ENCODE measurements around the gene RABGAP1L.

RABGAP1L gene

DNA sequence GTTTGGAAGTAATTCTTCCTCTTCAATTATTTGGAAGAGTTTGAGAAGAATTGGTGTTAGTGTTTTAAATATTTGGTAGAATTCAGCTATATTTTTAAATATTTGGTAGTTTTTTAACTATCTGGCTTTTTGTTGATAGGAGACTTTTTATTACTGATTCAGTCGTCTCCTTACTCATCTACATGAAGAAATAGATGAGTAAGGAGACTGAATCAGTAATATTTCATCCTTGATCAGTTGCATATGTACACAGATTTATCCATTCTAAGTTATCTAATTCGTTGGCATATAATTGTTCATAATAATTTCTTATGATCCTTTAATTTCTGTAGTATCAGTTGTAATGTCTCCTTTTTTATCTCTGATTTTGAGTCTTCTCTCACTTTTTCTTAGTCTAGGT, 512.5 kb downstream of the RABGAP1L start:
- no peak for TF ChIP-seq ZFX (IDR thresholded peaks at IDR 0.05)
- TF ChIP-seq, protein P1, sequence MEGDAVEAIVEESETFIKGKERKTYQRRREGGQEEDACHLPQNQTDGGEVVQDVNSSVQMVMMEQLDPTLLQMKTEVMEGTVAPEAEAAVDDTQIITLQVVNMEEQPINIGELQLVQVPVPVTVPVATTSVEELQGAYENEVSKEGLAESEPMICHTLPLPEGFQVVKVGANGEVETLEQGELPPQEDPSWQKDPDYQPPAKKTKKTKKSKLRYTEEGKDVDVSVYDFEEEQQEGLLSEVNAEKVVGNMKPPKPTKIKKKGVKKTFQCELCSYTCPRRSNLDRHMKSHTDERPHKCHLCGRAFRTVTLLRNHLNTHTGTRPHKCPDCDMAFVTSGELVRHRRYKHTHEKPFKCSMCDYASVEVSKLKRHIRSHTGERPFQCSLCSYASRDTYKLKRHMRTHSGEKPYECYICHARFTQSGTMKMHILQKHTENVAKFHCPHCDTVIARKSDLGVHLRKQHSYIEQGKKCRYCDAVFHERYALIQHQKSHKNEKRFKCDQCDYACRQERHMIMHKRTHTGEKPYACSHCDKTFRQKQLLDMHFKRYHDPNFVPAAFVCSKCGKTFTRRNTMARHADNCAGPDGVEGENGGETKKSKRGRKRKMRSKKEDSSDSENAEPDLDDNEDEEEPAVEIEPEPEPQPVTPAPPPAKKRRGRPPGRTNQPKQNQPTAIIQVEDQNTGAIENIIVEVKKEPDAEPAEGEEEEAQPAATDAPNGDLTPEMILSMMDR (conservative IDR thresholded peaks at IDR 0.05), result no peak
- no peak overlapping the region for H3K27ac ChIP-seq

DNA sequence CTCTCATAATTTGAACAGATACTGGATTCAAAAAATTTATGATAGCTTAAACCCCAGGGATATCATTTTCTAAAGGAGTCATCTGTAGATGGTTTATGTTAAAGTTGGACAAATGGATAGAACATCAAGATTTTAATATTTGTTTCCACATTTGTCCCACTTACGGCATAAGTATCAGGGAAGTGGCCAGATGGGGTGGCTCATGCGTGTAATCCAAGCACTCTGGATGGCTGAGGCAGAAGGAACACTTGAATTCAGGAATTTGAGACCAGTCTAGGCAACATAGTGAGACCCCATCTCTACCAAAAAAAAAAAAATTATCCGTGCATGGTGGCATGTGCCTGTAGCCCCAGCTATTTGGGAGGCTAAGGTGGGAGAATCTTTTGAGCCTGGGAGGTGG, 517.5 kb downstream of the RABGAP1L start:
- TF ChIP-seq ZFX (IDR thresholded peaks at IDR 0.05), result no peak
- TF ChIP-seq, protein P1 (conservative IDR thresholded peaks at IDR 0.05), result no peak
- H3K27ac ChIP-seq, result no peak overlapping the region

DNA sequence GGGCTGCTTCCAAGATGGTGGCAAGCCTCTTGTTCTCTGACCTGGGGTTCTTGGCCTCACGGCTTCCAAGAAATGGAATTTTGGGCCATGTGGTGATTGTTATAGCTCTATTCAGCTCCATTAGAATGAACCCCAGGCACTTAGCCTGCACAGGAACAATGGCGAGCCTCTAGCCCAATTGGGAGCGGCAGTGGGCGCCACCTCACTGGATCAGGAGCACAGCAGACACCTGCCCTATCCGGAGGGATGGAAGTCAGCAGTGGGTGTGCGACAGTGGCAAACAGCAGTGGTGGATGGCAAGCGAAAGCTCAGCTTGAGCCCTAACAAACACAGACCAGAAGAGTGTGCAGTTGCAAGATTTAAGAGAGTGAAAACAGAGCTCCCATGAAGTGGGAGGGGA, 519.3 kb downstream of the RABGAP1L start:
- no peak overlapping the region for H3K27ac ChIP-seq
- no peak for TF ChIP-seq ZFX (IDR thresholded peaks at IDR 0.05)
- TF ChIP-seq, protein P1 (conservative IDR thresholded peaks at IDR 0.05), result no peak

DNA sequence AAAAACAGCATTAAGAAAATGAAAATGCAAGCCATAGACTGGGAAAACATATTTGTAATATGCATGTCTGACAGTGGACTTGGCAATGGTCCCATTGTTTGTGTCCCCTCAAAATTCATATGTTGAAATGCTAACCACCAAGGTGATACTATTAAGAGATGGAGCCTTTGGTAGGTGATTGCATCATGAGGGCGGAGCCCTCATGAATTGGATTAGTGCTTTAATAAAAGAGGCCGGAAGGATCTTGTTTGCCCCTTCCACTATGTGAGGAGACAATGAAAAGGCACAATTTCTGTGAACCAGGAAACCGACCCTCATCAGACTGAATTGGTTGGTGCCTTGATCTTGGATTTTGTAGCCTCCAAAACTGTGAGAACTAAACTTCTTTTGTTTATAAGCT, 520.8 kb downstream of the RABGAP1L start:
- H3K27ac ChIP-seq, result no peak overlapping the region
- TF ChIP-seq, protein P1 (conservative IDR thresholded peaks at IDR 0.05), result no peak
- TF ChIP-seq ZFX (IDR thresholded peaks at IDR 0.05), result no peak

DNA sequence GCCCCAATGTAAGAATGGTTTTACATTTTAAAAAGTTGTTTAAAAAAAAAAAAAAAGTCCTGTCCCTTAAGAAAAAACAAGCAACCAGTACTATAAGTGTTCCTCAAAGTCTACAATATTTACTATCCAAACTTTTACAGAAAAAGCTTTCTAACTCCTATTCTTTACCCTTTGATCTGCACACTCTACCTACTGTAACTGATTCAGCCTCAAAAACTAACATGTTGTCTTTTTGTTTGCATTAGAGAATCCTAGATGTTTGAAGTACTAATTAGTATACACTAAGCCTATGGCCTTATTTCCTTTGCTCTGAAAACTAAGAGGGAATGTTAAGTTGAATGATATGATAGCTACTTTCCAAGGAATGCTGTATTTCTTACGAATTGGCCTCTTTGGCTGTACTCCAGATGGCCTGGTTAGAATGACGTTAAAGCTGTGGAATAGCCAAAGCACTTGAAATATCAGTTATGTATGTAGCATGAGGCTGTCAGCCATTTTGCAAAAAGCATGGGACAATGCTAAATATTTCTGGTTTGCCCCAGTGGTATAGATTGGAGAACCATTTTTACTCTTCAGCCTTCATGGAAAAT, 523.2 kb downstream of the RABGAP1L start:
- TF ChIP-seq, protein P1 (conservative IDR thresholded peaks at IDR 0.05), result no peak
- TF ChIP-seq ZFX (IDR thresholded peaks at IDR 0.05), result no peak
- no peak overlapping the region for H3K27ac ChIP-seq

DNA sequence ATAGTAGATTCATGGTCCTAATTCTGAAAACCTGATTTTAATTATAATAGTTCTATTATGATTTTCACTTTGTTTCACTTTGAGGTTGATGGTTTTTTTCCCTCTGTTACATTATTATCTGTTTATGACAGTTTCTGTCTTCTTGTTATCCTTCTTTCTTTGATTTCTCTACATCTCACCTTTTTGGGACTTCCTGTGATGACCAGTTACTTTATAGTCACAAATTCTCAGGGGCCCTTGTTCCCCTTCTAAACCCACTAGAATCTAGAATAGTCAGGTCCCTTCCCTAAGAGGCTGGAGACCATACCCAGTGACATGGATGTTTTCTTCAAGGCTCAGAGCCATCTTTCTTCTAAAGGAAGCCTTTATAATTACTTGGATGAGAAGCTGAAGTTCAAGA, 526.9 kb downstream of the RABGAP1L start:
- no peak overlapping the region for H3K27ac ChIP-seq

DNA sequence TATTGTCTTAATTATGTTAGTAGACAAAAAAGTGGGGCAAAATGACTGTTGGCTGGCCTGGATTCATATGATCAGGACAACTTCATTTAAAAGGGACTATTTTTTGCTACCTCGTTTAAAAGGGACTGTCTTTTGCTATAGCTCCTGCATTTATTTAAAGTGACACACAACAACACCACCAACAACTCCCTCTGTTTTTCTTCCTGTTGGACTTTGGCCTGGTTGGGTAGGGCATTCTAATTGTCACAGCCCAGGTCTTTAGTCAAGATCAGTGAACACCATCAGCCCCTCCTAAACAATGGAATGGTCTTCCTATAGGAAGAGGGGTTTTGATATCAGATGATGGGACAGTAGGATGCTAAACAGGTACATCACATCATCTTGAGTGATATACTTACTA, 530.2 kb downstream of the RABGAP1L start:
- TF ChIP-seq, protein P1 (conservative IDR thresholded peaks at IDR 0.05), result no peak
- no peak for TF ChIP-seq ZFX (IDR thresholded peaks at IDR 0.05)
- H3K27ac ChIP-seq, result no peak overlapping the region

More for the DNA sequence above, 526.9 kb downstream of the RABGAP1L start:
- TF ChIP-seq ZFX (IDR thresholded peaks at IDR 0.05), result no peak

DNA sequence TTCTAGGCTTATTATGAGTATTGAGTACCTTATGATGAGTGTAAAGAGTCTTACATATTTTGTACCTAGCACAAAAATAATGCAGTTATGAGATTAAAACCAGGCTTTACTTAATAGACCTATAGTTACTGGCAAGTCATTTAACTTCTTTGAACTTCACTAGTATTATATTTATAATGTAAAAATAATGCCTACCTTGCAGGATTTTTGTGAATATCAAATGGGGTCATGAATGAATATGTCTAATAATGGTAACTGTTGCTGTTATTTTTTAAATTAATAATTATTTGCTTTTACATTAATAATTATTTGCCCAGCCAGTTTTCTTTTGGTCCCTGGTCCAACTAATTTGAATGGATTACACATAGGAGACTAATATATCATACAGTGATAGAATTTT, 530.9 kb downstream of the RABGAP1L start:
- no peak overlapping the region for H3K27ac ChIP-seq
- TF ChIP-seq, protein P1 (conservative IDR thresholded peaks at IDR 0.05), result no peak
- no peak for TF ChIP-seq ZFX (IDR thresholded peaks at IDR 0.05)

Measured in C4-2B (cell line).